ENCODE measurements around the gene COL5A2. TPM values are rescaled to one million over a fixed set of nuclear protein-coding genes. Genes with fewer than 3 reads are reported as not detected.

The COL5A2 gene
- polyA plus RNA-seq, 1 donor (not counting 4 experiments of a cell fraction or from before 2014, with no cell fraction given), result 7.2 TPM

GRCh38 chr2:189221811-189222467 is 42.4 kb upstream of the COL5A2 start:
- FAIRE-seq (no peak), DNase-seq (ENCODE audit: low read depth, low spot score) (no peak)
- Histone ChIP-seq H3K27ac (ENCODE audit: control insufficient read depth, insufficient read depth, low read length) (peak overlapping the region; percentile 64), H4K20me1 (ENCODE audit: control insufficient read depth, extremely low read depth, insufficient read depth, low read length) (no peaks in the 10 kb centered on the region), H3K9me1 (ENCODE audit: control insufficient read depth, extremely low read depth, insufficient read depth, low read length) (no peaks in the 10 kb centered on the region), H3K79me2 (ENCODE audit: control insufficient read depth, insufficient read depth, low read length) (no peaks in the 10 kb centered on the region), H3K4me1 (ENCODE audit: control insufficient read depth, extremely low read depth, insufficient read depth, low read length) (peaks cover 19% of the 10 kb centered on the region), H3K4me3 (ENCODE audit: control insufficient read depth in 2 of 3, extremely low read depth in 1 of 3, insufficient read depth in 2 of 3, low read depth in 1 of 3, low read length in 3 of 3) (no peak overlapping the region), H3K9ac (ENCODE audit: control insufficient read depth, extremely low read depth, insufficient read depth, low read length) (no peak overlapping the region), H3K4me2 (ENCODE audit: control insufficient read depth, extremely low read depth, insufficient read depth, low read depth, low read length) (peak overlapping the region; percentile 15), H2AFZ (ENCODE audit: control insufficient read depth, low read length) (peak overlapping the region; percentile 48), H3K27me3 (ENCODE audit: control insufficient read depth, extremely low read depth, insufficient read depth, low read length) (no peaks in the 10 kb centered on the region), H3K36me3 (ENCODE audit: control insufficient read depth in 2 of 2, extremely low read depth in 1 of 2, insufficient read depth in 2 of 2, low read length in 2 of 2) (no peaks in the 10 kb centered on the region), H3K9me3 (ENCODE audit: control insufficient read depth, low read depth, low read length) (no peaks in the 10 kb centered on the region)
- dilution Hi-C loops (cut with MboI; ENCODE audit: extremely low pct_ligation_motif_present, low sequenced_read_pairs), result no loop called here
- TF ChIP-seq CTCF (optimal IDR thresholded peaks at IDR 0.05 in 1 of 3, IDR thresholded peaks at IDR 0.05 in 1 of 3, conservative IDR thresholded peaks at IDR 0.05 in 1 of 3; ENCODE audit: extremely low read depth in 1 of 3, insufficient read depth in 2 of 3, low read length in 3 of 3), result no peak
- no peak for TF ChIP-seq EZH2 (IDR thresholded peaks at IDR 0.05; ENCODE audit: low read length)

- Histone ChIP-seq H2AFZ (ENCODE audit: control insufficient read depth, low read length) (no peak overlapping the region), H3K4me1 (ENCODE audit: control insufficient read depth, extremely low read depth, insufficient read depth, low read length) (peaks cover 19% of the 10 kb centered on the region), H3K27ac (ENCODE audit: control insufficient read depth, insufficient read depth, low read length) (no peak overlapping the region), H3K9ac (ENCODE audit: control insufficient read depth, extremely low read depth, insufficient read depth, low read length) (no peak overlapping the region), H3K9me1 (ENCODE audit: control insufficient read depth, extremely low read depth, insufficient read depth, low read length) (no peaks in the 10 kb centered on the region), H3K4me2 (ENCODE audit: control insufficient read depth, extremely low read depth, insufficient read depth, low read depth, low read length) (no peak overlapping the region), H4K20me1 (ENCODE audit: control insufficient read depth, extremely low read depth, insufficient read depth, low read length) (no peaks in the 10 kb centered on the region), H3K27me3 (ENCODE audit: control insufficient read depth, extremely low read depth, insufficient read depth, low read length) (no peaks in the 10 kb centered on the region), H3K9me3 (ENCODE audit: control insufficient read depth, low read depth, low read length) (no peaks in the 10 kb centered on the region), H3K36me3 (ENCODE audit: control insufficient read depth in 2 of 2, extremely low read depth in 1 of 2, insufficient read depth in 2 of 2, low read length in 2 of 2) (no peaks in the 10 kb centered on the region), H3K4me3 (ENCODE audit: control insufficient read depth in 2 of 3, extremely low read depth in 1 of 3, insufficient read depth in 2 of 3, low read depth in 1 of 3, low read length in 3 of 3) (no peak overlapping the region), H3K79me2 (ENCODE audit: control insufficient read depth, insufficient read depth, low read length) (no peaks in the 10 kb centered on the region)
- DNase-seq (ENCODE audit: low read depth, low spot score) (no peak), FAIRE-seq (no peak)
- TF ChIP-seq CTCF (optimal IDR thresholded peaks at IDR 0.05 in 1 of 3, IDR thresholded peaks at IDR 0.05 in 1 of 3, conservative IDR thresholded peaks at IDR 0.05 in 1 of 3; ENCODE audit: extremely low read depth in 1 of 3, insufficient read depth in 2 of 3, low read length in 3 of 3), result no peak
- TF ChIP-seq EZH2 (IDR thresholded peaks at IDR 0.05; ENCODE audit: low read length), result no peak
- dilution Hi-C loops (cut with MboI; ENCODE audit: extremely low pct_ligation_motif_present, low sequenced_read_pairs), result no loop called here
Observed at GRCh38 chr2:189218236-189218635, 38.7 kb upstream of the COL5A2 start.
